GM18520 (cell line): Measurements from ENCODE around the gene CDC42BPA.
"Not testable (repeated sequence)": the region's sequence is repeated elsewhere in the genome, so short reads cannot be mapped to it uniquely, and the experiment has no call there.

Experiments
- ATAC-seq: cut with Tn5 transposase; IDR thresholded peaks from one replicate; pipeline ENCODE4 v1.9.1; 2021; ENCODE audit not compliant: unreplicated experiment

The CDC42BPA gene, protein sequence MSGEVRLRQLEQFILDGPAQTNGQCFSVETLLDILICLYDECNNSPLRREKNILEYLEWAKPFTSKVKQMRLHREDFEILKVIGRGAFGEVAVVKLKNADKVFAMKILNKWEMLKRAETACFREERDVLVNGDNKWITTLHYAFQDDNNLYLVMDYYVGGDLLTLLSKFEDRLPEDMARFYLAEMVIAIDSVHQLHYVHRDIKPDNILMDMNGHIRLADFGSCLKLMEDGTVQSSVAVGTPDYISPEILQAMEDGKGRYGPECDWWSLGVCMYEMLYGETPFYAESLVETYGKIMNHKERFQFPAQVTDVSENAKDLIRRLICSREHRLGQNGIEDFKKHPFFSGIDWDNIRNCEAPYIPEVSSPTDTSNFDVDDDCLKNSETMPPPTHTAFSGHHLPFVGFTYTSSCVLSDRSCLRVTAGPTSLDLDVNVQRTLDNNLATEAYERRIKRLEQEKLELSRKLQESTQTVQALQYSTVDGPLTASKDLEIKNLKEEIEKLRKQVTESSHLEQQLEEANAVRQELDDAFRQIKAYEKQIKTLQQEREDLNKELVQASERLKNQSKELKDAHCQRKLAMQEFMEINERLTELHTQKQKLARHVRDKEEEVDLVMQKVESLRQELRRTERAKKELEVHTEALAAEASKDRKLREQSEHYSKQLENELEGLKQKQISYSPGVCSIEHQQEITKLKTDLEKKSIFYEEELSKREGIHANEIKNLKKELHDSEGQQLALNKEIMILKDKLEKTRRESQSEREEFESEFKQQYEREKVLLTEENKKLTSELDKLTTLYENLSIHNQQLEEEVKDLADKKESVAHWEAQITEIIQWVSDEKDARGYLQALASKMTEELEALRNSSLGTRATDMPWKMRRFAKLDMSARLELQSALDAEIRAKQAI (N-terminal part only)

DNA sequence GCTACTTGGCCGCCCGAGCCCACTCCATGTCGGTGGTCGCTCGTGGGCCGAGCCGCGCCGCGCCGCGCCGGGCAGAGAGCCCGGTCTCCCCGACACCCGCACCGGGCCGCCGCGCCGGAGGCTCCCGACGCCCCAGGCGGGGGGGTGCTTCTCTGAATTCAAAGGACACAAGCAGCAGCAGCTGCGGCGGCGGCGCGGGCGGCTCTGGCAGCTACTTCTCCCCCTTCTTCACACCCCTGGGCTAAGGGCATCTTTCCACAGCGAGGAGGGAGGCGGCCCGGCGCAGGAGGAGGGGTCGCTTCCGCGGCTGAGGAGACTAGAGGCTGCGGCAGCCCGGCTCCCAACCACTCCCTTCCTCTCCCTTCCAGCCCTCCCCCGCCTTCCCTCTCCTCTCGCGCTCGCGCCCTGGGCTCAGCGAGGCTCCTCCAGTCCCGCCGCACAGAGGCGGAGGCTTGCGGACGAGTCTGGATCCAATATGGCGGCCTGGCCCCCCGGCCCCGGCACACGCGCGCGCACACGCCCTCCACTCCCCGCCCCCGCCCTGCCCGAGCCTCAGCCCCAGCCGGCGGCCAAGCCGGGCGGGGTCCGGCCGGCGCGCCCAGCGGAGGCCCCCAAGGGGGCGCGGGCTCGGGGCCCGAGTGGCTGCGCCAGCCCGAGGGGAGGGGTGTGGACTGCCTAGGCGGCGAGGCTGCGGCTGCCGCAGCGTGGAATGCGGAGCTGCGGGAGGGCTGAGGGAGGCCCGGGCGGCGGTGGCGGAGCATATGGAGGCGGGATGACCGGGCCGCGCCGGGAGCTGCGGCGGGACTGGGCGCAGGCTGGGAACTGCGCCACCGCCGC lies at the start of gene CDC42BPA:
Gene CDC42BPA, minus strand, starts transcription at position 477 of the 837 bp plus-strand sequence. CDS start 1,310 bp downstream, outside the sequence.
- ATAC-seq, result no peak

DNA sequence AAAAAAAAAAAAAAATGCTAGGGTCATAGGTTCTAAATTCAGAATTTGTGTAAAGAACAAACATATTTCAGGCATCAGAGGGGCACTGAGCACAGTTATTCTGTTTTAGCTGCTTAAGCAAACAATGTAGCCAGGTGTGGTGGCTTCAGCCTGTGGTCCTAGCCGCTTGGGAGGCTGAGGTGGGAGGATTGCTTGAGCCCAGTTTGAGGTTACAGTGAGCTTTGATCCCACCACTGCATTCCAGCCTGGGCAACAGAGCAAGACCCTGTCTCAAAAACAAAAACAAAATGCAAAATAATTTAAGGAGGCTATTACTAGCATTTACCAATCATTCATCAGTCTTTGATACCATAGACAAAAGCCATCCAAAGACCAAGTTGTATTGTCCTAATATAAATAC lies 49.7 kb upstream of the CDC42BPA start:
- ATAC-seq, result no peak

GRCh38 chr1:227365473-227366431 lies 47.5 kb upstream of the CDC42BPA start:
- no peak for ATAC-seq

DNA sequence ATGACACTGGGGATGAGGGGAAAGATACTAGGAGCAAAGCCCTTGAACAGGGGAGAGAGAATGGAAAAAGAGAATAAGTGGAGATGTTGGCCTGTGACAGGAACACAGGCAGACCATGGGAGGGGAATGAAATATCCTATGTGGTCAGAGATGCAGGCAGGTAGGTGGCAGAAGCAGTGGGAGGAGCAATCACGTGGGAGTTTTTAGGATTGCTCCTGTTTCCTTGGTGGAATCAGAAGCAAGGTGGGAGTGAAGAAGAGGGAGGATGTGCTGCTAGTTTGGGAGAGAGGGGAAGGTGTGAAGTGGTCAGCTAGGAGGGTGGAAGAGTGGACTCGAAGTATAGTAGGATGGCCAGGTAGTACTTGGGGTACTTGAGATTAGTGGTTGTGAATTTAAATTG lies 46.4 kb upstream of the CDC42BPA start:
- ATAC-seq, result no peak

- no peak for ATAC-seq
Observed at GRCh38 chr1:227363825-227364224, 45.5 kb upstream of the CDC42BPA start.

- ATAC-seq, result no peak
Observed at GRCh38 chr1:227362039-227362438, 43.7 kb upstream of the CDC42BPA start.

GRCh38 chr1:227357927-227358302 lies 39.6 kb upstream of the CDC42BPA start:
- no peak for ATAC-seq

- no peak for ATAC-seq
Observed at GRCh38 chr1:227357171-227357926, 39.1 kb upstream of the CDC42BPA start.

- no peak for ATAC-seq
Observed at GRCh38 chr1:227356620-227357146, 38.4 kb upstream of the CDC42BPA start.

DNA sequence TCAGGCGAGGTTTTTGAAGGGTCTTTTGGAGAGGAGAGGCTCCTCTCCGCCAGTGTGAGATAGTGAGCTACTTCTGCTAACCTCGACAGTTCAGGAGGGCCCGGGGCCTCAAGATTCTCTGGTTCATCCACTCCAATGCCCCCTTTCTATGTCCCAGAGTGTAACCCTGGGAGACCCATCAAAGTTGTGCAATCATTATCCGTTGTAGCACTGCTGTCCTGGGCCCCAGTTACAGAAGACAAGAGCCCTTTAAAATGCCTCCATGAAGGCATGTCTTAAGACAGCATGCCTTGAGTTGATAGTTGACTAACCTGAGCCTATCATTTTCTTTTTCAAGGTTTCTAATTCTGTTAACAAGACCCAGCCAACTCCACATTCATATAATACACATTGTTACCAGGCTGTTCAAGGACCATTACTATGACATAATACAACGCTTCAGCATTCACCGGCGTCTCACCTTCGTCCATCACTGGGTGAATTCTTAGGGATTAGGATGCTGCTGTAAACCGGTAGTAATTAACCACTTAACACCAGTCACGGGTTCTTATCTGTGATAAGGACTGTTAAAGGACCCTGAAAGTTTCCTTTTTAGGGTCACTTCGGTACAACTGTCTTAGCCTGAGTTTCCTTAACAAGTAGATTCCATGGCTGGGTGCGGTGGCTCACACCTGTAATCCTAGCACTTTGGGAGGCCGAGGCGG lies 37.4 kb upstream of the CDC42BPA start:
- no peak for ATAC-seq

- ATAC-seq, result no peak
Observed at GRCh38 chr1:227353186-227353585, 34.9 kb upstream of the CDC42BPA start.

DNA sequence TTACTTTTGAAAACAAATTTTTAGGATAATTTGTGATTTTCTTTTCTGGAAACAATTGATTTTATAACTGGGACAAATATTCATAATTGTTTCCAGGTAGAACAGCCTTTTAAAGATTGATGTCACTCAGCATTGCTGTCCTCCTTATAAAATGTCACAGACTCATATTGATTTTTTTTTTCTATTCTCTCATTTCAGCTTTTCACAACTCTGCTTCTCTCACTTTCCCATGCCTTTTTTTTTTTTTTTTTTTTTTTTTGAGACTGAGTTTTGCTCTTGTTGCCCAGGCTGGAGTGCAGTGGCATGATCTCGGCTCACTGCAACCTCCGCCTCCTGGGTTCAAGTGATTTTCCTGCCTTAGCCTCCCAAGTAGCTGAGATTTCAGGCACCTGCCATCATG lies 33.9 kb upstream of the CDC42BPA start:
- not testable (repeated sequence) for ATAC-seq

DNA sequence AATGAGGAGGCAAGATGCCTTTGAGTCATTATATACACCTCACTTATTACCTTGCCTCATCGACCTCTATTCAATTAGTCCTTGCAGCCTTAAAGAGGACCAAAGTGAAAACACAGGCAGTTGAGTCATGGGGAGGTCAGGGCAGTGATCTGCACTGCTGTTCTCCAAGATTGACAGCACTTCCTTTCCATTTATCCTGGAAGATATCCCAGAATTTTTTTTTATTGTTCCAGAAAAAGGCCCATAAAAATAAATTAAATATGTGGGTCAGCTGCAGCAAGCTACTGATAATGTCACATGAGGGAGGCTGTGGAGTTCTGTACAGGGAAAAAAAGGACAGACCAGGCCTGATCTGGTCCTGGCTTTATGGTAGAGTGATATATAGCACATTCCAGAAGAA lies 33.2 kb upstream of the CDC42BPA start:
- ATAC-seq, result no peak

GRCh38 chr1:227349967-227350366 lies 31.7 kb upstream of the CDC42BPA start:
- ATAC-seq, result no peak

GRCh38 chr1:227343727-227344551 lies 25.6 kb upstream of the CDC42BPA start:
- no peak for ATAC-seq

DNA sequence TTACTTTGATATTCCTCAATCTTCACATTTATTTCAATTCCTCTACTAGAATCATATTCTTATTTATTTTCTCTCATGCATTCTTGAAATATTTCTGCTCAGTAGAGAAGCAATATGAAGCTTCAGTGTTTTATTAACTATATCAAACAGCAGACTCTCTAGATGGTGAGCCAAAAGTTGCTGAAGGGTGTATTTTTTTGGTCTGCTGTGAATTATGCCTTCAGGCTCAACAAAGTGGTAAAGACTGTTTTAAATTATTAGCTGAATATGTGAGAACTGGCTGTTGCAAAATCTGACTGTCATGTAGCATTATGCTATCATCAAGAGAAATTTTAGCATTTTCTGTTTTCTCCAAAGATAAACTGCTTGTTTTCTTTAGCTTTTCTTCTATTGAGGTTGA lies 24.9 kb upstream of the CDC42BPA start:
- no peak for ATAC-seq

GRCh38 chr1:227342075-227342829 lies 24.0 kb upstream of the CDC42BPA start:
- ATAC-seq, result no peak
